ENCODE results near the gene ZNF429.
"Not testable (repeated sequence)": the region's sequence is repeated elsewhere in the genome, so short reads cannot be mapped to it uniquely, and the experiment has no call there.

Gene ZNF429

GRCh38 chr19:21513651-21514050 lies 8.2 kb downstream of the ZNF429 start:
- no peak for DNase-seq (ENCODE audit: low read depth)

- DNase-seq (ENCODE audit: low read depth): no peak
These were observed 14.1 kb downstream of the ZNF429 start for GRCh38 chr19:21519488-21519887.

GRCh38 chr19:21532904-21533303 lies 27.5 kb downstream of the ZNF429 start:
- DNase-seq (ENCODE audit: low read depth): no peak

GRCh38 chr19:21536741-21537290 lies 31.4 kb downstream of the ZNF429 start:
- not testable (repeated sequence) for DNase-seq (ENCODE audit: low read depth)

DNA sequence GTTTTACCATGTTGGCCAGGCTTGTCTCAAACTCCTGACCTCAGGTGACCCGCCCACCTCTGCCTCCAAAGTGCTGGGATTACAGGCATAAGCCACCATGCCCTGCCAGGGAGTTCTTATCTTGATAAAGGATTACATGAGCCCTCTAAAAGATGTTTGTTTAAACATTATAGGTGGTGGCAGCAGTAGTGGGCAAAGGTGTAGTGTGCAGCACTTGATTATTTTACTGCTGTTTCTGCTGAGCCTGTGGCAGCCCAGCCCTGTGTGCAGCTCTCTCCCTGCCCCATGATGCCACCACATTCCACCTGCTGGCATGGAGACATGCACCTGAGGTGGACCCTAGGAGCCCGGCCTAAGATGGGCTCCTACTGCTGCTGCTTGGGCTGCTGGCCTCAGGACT lies 54.0 kb downstream of the ZNF429 start:
- DNase-seq (ENCODE audit: low read depth): no peak

- no peak for DNase-seq (ENCODE audit: low read depth)
These were observed 59.0 kb downstream of the ZNF429 start for GRCh38 chr19:21564406-21564805.

DNA sequence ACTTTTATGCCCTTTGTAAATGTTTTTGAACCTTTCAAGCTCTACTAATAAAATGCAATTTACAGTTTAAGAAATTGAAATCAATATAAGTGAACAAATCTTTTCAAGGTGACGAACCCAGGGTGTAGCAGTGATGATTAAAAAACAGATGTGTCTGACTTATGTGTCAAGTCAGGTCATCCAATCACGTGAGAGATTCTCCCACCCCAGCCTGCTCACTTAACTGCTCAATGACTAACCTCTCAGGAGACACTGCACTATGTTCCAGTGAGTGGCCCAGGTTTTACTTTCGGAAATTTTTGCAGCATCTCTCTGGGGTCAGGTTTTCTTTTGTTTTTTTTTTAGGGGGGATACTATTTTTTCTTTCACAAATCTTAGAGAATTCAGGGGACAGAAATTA lies 60.7 kb downstream of the ZNF429 start:
- no peak for DNase-seq (ENCODE audit: low read depth)

DNA sequence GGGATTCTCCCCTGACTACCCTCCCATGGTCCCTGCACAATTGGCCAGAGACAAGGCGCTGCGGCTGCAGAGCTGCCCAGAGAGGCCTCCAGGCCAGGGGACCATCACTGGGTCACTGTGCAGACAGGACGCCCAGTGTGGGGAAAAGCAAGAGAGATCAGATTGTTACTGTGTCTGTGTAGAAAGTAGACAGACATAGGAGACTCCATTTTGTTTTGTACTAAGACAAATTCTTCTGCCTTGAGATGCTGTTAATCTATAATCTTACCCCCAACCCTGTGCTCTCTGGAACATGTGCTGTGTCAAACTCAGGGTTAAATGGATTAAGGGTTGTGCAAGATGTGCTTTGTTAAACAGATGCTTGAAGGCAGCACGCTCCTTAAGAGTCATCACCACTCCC lies 62.4 kb downstream of the ZNF429 start:
- DNase-seq (ENCODE audit: low read depth): not testable (repeated sequence)

- peak; percentile 47 for DNase-seq (ENCODE audit: low read depth)
These were observed 63.6 kb downstream of the ZNF429 start for GRCh38 chr19:21568816-21569493.

DNA sequence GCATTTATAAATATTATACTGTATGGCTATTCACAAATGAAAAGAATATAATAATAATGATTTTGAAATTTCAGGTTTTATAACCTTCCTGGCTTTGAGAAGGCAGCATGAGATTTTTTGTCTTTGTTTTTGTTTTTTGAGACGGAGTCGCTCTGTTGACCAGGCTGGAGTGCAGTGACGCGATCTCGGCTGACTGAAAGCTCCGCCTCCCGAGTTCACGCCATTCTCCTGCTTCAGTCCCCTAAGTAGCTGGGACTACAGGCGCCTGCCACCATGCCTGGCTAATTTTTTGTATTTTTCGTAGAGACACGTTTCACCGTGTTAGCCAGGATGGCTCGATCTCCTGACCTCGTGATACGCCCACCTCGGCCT lies 64.1 kb downstream of the ZNF429 start:
- DNase-seq (ENCODE audit: low read depth): no peak

DNA sequence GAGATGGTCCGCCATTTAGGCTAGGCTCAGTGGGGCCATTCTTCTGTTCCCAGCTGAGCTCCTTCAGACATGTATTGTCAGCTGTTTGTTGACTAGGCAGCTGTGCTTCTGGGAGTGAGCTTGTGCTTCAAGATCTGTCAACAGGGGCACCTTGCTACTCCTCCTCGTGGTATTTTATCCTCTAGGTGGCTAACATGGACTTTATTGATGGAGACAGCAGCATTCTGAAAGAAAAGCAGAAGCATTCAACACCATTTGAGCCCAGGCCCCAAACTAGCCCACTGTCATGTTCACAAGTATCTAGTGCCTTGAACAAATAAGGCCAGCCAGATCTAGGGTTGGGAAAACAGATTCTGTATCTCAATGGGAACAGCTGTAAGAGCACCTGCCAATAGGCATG lies 65.9 kb downstream of the ZNF429 start:
- DNase-seq (ENCODE audit: low read depth): no peak

DNA sequence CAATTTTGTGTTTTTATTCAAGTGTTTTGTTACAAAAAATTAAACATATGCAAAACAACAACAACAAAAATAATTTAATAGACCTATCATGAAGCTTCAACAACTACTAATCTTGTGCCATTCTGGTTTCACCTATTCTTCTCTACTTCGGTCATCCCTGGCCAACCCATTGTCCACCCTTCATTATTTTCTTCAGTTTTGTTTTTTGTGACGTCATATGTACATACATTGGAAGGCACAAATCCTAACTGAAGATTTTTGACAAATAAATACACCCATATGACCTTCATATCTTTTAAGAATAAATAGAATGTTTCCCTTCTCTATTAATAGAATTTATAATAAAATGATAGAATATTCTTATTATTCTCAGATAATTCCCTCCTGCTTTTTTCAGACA lies 69.2 kb downstream of the ZNF429 start:
- DNase-seq (ENCODE audit: low read depth): no peak

GRCh38 chr19:21576481-21576880 lies 71.1 kb downstream of the ZNF429 start:
- no peak for DNase-seq (ENCODE audit: low read depth)

GRCh38 chr19:21580101-21580500 lies 74.7 kb downstream of the ZNF429 start:
- no peak for DNase-seq (ENCODE audit: low read depth)

GRCh38 chr19:21580818-21581217 lies 75.4 kb downstream of the ZNF429 start:
- no peak for DNase-seq (ENCODE audit: low read depth)

DNA sequence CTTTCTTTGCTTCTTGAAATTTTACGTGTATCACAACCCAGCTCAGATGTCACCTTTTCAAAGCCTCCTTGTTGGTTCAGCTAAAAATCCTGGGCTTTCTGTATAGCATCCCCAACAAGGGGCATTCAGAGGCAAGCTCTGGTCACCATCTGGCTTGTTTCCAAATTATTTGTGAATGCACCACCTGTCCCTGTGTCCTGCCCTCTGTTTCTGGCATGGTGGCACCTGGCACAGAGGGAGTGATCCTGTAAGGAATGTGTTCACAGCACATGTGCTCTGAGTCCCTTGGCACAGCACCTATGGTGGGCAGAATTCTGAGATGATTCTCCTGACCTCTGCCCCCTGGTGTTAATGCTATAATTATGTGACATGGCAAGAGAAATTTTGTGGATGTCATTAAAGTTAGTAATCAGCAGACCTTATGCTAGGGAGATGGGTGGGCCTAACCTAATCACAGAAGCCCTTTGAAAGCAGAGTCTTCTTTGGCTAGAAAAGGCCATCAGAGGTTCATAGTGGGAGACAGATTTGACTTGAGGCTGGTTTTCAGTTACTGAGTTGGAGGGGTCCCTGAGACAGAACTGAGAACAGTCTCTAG lies 76.3 kb downstream of the ZNF429 start:
- DNase-seq (ENCODE audit: low read depth): no peak

GRCh38 chr19:21584537-21584936 lies 79.1 kb downstream of the ZNF429 start:
- no peak for DNase-seq (ENCODE audit: low read depth)

DNA sequence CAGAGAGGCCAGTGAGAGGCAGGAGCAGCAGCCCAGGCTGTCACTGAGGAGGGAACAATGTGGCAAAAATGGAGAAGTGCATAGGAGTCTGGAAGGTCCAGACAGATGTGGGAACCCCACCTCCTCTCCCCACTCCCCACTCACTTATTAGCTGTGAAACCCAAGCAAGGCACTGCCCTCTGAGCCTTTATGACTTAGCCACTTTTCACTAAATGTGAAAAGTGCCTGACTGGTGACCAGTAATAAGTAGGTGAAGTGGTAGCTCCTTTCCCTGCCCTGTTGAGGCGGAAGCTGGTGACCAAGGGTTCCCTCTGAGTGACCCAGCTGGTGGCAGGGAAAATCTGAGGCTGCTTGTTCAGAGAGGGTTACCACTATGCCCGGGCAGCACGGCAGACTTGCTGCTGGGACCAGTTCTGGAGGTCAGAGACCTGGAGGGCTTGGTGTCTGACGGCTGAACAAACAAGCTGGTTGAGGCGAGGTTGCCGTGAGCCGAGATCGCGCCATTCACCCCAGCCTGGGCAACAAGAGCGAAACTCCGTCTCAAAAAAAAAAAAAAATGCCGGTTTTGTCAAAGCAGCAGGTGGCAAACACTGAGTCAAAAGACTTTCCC lies 80.0 kb downstream of the ZNF429 start:
- no peak for DNase-seq (ENCODE audit: low read depth)

DNA sequence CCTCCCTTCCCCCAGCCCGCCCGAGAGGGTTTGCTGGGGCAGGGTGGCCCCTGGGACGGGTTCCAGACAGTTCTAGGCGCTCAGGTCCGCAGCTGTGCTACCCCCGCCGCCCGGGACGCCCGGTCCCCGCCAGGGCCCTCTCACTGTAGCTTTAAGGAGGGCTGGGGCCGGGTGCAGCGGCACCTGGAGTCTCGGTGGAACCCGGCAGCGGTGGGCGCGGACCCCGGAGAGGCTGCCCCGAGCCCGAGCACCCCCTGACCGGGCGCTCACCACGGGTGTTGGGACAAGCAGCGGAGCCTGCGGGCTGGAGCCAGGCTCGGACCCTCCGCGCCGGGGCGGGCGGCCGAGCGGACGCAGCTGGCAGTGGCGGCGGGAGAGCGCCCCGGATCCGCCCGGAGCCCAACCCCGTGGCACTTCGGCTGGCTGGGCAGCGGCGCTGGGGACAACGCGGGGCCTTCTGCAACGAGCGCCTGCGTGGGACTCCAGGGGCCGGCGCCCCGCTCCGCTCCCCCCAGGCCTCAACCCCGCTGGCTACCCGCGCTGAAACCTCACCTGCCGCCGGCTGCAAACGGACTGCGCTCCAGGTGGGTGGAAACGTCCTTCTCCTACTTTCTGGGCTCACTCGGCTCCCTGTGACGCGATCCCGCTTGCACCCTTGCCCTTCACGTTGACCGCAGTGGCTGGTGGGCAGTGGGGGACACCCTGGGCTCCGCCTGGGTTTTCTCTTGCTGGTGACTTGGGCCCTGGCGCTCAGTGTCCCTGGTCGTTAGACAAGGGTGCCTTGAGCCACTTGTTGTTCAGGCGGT lies 81.1 kb downstream of the ZNF429 start:
- no peak for DNase-seq (ENCODE audit: low read depth)

DNA sequence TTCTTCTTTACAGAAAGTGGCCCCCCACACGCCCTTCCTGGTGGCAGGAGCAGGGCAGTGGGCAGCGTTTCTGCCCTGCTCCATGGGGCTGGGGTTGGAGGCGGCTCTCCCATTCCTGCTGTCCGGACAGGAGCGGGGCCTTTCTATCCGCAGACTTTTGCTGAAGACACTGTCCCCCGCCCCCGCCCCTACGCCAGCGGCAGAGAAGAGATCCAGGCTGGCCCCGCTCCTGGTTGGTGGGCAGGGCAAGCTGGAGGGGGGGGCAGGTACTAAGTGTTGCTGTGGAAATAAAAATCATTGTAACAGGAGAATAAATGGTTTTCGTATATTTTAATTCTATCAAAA lies 81.7 kb downstream of the ZNF429 start:
- DNase-seq (ENCODE audit: low read depth): no peak

DNA sequence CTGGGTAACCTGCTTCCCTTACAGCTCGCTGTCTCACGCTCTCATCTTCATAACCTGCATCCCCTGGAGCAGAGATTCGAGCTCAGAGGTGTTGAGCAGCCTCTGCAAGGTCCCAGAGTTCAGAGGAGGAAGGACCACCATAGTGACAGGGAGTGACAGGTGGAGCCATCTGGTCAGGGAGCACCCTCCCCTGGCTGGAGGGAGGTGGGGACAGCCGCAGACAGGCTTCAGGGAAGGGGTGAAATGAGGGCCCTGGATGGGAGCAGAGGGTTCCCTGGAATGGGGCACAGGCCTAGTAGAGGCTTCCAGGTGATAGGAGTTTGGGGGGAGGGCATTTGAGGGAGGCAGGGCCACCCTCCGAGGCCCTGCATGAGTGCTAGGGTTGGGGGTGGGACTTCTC lies 82.1 kb downstream of the ZNF429 start:
- DNase-seq (ENCODE audit: low read depth): no peak

- no peak for DNase-seq (ENCODE audit: low read depth)
These were observed 82.7 kb downstream of the ZNF429 start for GRCh38 chr19:21588065-21588601.

All from activated T-helper 9 cell treated with anti-CD3 and anti-CD28 coated beads, Interleukin-2, amount 50 U/mL, for 16 hours (primary cell).